Ishikawa (cell line): ENCODE data around the gene TANGO6.

ENCODE experiments used
- CEBPB ChIP-seq: IDR thresholded peaks from 2 replicates; pipeline ENCODE4 v1.6.1; 2012
- CREB1 ChIP-seq: IDR thresholded peaks from 2 replicates; pipeline ENCODE4 v1.6.1; 2012; ENCODE audit warnings: low read depth
- EGR1 ChIP-seq: IDR thresholded peaks from 2 replicates; pipeline ENCODE4 v1.6.1; 2012
- EP300 ChIP-seq: IDR thresholded peaks from 2 replicates; pipeline ENCODE4 v1.6.1; 2012; ENCODE audit warnings: borderline replicate concordance
- FOXM1 ChIP-seq: IDR thresholded peaks from 2 replicates; pipeline ENCODE4 v1.6.1; 2012; ENCODE audit warnings: low read depth, borderline replicate concordance
- NFIC ChIP-seq: IDR thresholded peaks from 2 replicates; pipeline ENCODE4 v1.6.1; 2012
- RAD21 ChIP-seq: IDR thresholded peaks from 2 replicates; pipeline ENCODE4 v1.6.1; 2012; ENCODE audit warnings: low read depth
- TAF1 ChIP-seq: IDR thresholded peaks from 2 replicates; pipeline ENCODE4 v1.6.1; 2012; ENCODE audit warnings: low read depth, mild to moderate bottlenecking
- TCF12 ChIP-seq: IDR thresholded peaks from 2 replicates; pipeline ENCODE4 v1.6.1; 2012; ENCODE audit warnings: low read depth
- TEAD4 ChIP-seq: IDR thresholded peaks from 2 replicates; pipeline ENCODE4 v1.6.1; 2012
- YY1 ChIP-seq: IDR thresholded peaks from 2 replicates; pipeline ENCODE4 v1.6.1; 2012; ENCODE audit warnings: low read depth
- ZBTB7A ChIP-seq: IDR thresholded peaks from 2 replicates; pipeline ENCODE4 v1.6.1; 2012; ENCODE audit warnings: low read depth
- TF ChIP-seq, protein P1 (sequence below): IDR thresholded peaks from 2 replicates; pipeline ENCODE4 v1.6.1; 2012
- TF ChIP-seq, protein P2 (sequence below): IDR thresholded peaks from 2 replicates; pipeline ENCODE4 v1.6.1; 2012
- TF ChIP-seq, protein P3 (sequence below): IDR thresholded peaks from 2 replicates; pipeline ENCODE4 v1.6.1; 2012; ENCODE audit warnings: low read depth, mild to moderate bottlenecking

TANGO6 gene

DNA sequence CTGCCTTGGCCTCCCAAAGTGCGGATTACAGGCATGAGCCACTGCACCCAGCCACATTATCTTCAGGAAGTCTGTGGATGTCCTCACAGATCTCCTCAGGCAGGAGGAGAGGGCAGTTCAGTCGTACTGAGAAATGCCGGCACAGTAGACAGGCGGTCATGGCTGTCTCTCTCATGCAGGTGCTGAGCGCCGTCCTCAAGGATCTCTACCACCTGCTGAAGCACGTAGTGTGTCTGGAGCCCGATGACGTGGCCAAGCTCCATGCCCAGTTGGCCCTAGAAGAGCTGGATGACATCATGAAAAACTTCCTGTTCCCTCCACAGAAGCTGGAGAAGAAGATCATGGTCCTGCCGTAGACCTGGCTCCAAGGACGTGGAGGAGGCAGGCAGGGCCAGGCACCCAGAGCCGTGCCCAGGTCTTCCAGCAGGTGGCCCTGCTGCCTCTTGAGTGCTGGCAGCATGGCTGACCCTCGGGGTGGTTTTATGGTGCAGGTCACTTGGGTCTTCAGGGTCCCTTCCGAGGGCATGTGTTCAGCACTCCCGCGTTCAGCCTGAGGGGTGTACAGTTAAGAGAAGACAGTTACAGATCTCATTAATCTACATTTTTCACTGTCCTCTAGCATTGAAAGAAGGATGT, 240.1 kb downstream of the TANGO6 start:
- TF ChIP-seq RAD21 = peak; percentile 43; the same call in 1 of the 2 replicates
- TF ChIP-seq CREB1 = no peak

DNA sequence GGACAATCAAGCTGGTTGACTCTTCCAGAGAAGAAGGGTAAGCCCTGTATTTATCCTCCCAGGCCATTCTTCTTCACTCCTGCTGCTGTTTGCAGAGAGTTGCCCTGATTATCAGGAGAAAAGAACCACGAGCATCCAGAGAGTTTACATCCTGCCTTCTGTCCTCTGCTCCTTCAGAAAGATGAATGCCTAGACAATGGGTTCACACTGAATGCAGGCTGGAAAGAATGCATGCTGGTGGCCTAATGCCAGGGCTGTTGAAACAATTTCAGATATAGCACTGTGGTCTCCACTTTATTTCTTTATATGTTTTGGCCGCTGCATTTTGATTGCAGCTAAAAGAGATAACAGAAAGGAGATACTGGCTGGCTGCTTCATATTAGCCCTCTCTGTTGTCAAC, 241.0 kb downstream of the TANGO6 start:
- TF ChIP-seq, protein P1, sequence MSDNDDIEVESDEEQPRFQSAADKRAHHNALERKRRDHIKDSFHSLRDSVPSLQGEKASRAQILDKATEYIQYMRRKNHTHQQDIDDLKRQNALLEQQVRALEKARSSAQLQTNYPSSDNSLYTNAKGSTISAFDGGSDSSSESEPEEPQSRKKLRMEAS = no peak
- TF ChIP-seq EGR1 = no peak
- TF ChIP-seq FOXM1 = no peak
- TF ChIP-seq NFIC = no peak

DNA sequence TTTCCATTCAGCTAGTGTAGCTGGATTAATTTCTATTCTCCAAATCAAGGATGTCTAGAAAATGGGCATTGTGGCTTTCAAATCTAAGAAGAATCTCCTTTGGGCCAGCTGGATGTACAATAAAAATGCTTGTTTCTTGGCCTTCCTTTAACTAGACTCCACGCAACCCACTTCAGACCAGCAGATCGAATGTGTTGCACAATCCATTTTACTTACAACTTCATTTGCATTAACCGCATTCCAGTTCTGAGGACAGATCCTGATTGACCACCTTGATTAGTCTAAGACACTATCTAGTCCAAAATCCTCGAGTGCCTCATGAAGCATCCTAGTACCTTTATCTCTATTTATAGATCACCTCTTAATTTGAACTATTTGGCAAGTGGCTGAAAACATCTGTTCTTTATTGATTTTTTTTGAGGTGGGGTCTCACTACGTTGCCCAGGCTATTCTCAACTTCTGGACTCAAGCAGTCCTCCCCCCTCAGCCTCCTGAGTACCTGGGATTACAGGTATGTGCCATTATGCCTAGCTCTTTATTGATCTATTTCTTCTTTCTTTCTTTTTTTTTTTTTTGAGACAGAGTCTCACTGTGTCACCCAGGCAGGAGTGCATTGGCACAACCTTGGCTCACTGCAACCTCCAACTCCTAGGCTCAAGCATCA, 241.8 kb downstream of the TANGO6 start:
- TF ChIP-seq, protein P2, sequence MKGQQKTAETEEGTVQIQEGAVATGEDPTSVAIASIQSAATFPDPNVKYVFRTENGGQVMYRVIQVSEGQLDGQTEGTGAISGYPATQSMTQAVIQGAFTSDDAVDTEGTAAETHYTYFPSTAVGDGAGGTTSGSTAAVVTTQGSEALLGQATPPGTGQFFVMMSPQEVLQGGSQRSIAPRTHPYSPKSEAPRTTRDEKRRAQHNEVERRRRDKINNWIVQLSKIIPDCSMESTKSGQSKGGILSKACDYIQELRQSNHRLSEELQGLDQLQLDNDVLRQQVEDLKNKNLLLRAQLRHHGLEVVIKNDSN = no peak
- TF ChIP-seq, protein P3, sequence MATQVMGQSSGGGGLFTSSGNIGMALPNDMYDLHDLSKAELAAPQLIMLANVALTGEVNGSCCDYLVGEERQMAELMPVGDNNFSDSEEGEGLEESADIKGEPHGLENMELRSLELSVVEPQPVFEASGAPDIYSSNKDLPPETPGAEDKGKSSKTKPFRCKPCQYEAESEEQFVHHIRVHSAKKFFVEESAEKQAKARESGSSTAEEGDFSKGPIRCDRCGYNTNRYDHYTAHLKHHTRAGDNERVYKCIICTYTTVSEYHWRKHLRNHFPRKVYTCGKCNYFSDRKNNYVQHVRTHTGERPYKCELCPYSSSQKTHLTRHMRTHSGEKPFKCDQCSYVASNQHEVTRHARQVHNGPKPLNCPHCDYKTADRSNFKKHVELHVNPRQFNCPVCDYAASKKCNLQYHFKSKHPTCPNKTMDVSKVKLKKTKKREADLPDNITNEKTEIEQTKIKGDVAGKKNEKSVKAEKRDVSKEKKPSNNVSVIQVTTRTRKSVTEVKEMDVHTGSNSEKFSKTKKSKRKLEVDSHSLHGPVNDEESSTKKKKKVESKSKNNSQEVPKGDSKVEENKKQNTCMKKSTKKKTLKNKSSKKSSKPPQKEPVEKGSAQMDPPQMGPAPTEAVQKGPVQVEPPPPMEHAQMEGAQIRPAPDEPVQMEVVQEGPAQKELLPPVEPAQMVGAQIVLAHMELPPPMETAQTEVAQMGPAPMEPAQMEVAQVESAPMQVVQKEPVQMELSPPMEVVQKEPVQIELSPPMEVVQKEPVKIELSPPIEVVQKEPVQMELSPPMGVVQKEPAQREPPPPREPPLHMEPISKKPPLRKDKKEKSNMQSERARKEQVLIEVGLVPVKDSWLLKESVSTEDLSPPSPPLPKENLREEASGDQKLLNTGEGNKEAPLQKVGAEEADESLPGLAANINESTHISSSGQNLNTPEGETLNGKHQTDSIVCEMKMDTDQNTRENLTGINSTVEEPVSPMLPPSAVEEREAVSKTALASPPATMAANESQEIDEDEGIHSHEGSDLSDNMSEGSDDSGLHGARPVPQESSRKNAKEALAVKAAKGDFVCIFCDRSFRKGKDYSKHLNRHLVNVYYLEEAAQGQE = no peak
- TF ChIP-seq RAD21 (no peak), EP300 (no peak), TEAD4 (no peak), YY1 (no peak), EGR1 (no peak), TAF1 (no peak), NFIC (no peak), TCF12 (no peak), CREB1 (no peak)
- TF ChIP-seq, protein P1 = no peak

DNA sequence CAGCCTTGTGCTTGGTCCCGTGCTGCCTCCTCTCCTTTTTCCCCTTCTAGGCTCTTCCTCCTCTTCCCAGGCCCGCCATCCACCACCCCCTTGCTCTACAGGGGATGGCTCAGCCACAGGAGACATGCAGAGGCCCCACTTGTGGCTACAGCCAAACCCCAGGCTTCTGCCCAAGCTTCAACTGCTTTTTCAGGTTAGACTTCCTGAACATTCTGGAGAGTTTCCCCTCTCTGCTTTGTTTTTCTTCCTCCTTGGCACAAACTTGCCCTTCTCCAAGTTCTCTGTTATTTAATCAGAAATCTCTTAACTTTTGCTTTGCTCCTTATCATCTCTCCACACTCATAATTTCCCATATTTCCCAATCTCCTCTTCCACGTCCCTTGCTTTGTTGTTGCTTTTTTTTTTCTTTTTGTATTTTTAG, 243.8 kb downstream of the TANGO6 start:
- TF ChIP-seq TCF12 (no peak), YY1 (no peak), EP300 (no peak), NFIC (no peak), CEBPB (no peak), ZBTB7A (no peak), CREB1 (no peak), RAD21 (no peak), EGR1 (no peak)
- TF ChIP-seq, protein P2 = no peak
- TF ChIP-seq, protein P3 = no peak

DNA sequence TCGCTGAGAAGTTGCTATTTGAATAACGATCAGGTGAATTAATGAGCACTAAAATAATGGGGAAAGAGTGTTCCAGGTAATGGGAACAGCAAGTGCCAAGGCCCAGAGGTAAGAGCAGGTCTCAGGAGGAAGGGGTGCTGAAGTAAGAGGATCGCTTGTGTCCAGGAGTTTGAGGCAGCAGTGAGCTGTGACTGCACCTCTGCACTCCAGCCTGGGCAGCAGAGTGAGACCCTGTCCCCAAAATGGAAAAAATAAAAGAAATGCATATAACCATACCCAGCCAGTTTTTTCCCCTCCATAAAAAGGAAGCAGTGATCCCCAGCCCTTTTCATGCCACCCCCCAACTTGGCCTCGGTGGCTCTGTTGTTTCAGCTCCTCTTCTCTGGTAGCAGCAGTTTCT, 245.4 kb downstream of the TANGO6 start:
- no peak for TF ChIP-seq FOXM1

DNA sequence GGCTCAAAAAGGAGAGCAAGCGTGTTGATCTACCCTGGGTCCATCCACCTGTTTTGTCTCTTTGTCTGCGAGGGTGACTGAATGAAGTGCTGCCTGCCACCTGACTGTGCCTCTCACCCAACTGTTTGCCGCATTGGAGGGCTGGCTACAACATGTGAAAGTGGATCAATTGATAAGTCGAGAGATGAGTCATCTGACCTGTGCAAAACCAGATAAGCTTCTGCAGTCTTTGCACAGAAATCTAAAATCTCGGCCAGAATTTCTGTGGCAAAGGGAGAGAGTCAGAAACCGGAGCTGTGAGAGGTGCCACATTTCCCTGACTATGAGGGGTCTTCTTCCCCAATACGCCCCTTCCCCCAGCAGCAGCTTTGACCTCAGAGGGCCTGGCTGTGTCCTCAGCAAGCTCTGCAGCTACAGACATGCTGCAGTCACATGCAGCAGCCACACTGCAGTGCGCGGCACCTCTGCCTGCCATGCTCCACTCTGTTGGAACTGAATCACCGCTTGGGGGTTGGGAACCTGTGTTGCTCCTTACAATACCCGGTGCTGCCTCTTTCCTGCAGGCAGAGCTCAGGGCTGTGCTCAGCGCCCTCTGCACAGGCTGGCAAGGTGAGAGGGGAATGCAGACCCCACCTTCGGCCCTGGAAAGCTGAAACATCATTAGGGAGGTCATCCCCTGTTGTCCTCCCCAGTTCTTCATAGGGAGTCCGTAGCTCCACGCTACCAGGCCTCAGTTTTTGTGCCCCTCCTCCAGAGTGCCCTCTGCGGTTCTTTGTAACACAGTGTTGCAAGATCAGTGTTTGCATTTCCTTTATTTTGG, 246.0 kb downstream of the TANGO6 start:
- TF ChIP-seq FOXM1 (no peak), CREB1 (no peak), EP300 (no peak), CEBPB (no peak), TEAD4 (no peak), EGR1 (no peak), YY1 (no peak), ZBTB7A (no peak), NFIC (no peak), TAF1 (no peak), TCF12 (no peak), RAD21 (no peak)
- TF ChIP-seq, protein P2 = no peak
- TF ChIP-seq, protein P1 = no peak
- TF ChIP-seq, protein P3 = no peak
